ENCODE results near the gene PHF13.

GRCh38 chr1:6603915-6604558 is 9.5 kb upstream of the PHF13 start:
- TF ChIP-seq POLR2AphosphoS5 (IDR thresholded peaks at IDR 0.05) (peak; percentile 78 to 82 (median 79)), CTCF (IDR thresholded peaks at IDR 0.05) (no peak), POLR2A (IDR thresholded peaks at IDR 0.05) (no peak), EP300 (IDR thresholded peaks at IDR 0.05) (peak; percentile 2)
